HepG2 (cell line): ENCODE results near the gene B4GALT5. TPM values are rescaled to one million over a fixed set of nuclear protein-coding genes. Genes with fewer than 3 reads are reported as not detected.

Experiments used
- FOXK1 ChIP-seq: sonication (generic); formaldehyde crosslinking; IDR thresholded peaks from 2 replicates; pipeline ENCODE4 v1.4.0; 2020; ENCODE audit warnings: low read depth, missing genetic modification reagents, borderline replicate concordance
- KLF11 ChIP-seq: IDR thresholded peaks from 2 replicates; pipeline ENCODE4 v1.6.1; 2016; ENCODE audit warnings: missing compliant biosample characterization
- KLF16 ChIP-seq, 2 experiments: sonication (generic) in 1 of 2; formaldehyde crosslinking in 1 of 2; IDR thresholded peaks; 2 replicates each; pipeline versions ENCODE4 v1.6.1 to v1.8.0; 2016 to 2023; ENCODE audit warnings: missing genetic modification reagents in 2 of 2, missing compliant biosample characterization in 1 of 2
- MAFF ChIP-seq: IDR thresholded peaks from 2 replicates; pipeline ENCODE4 v1.6.1; 2011; ENCODE audit warnings: low read depth, low read length, improper control_type of control experiment
- NFE2 ChIP-seq: sonication (generic); formaldehyde crosslinking; IDR thresholded peaks from 2 replicates; pipeline ENCODE4 v1.4.0; 2020; ENCODE audit warnings: missing genetic modification reagents
- PHF5A ChIP-seq: IDR thresholded peaks from one replicate; pipeline ENCODE4 v1.6.1; 2018; ENCODE audit warnings: low read depth, missing genetic modification reagents; ENCODE audit not compliant: unreplicated experiment
- RELA ChIP-seq: sonication (generic); formaldehyde crosslinking; IDR thresholded peaks from 2 replicates; pipeline ENCODE4 v1.4.0; 2020; ENCODE audit warnings: missing genetic modification reagents
- RXRB ChIP-seq: IDR thresholded peaks from 2 replicates; pipeline ENCODE4 v1.6.1; 2016; ENCODE audit warnings: borderline replicate concordance, missing genetic modification reagents, missing compliant biosample characterization
- SKI ChIP-seq: fragments of 450-650 bp; IDR thresholded peaks from one replicate; pipeline ENCODE4 v1.6.1; 2018; ENCODE audit warnings: mild to moderate bottlenecking; ENCODE audit not compliant: partially characterized antibody
- TCF7 ChIP-seq: sonication (generic); IDR thresholded peaks from 2 replicates; pipeline ENCODE4 v1.6.1; 2016; ENCODE audit warnings: antibody characterized with exemption, low read depth
- ZBTB21 ChIP-seq: sonication (generic); formaldehyde crosslinking; IDR thresholded peaks from 2 replicates; pipeline ENCODE4 v1.4.0; 2020; ENCODE audit warnings: missing genetic modification reagents
- ZNF10 ChIP-seq: sonication (generic); formaldehyde crosslinking; IDR thresholded peaks from 2 replicates; pipeline ENCODE4 v1.4.0; 2020; ENCODE audit warnings: mild to moderate bottlenecking, low read depth, missing genetic modification reagents, borderline replicate concordance
- ZNF605 ChIP-seq: sonication (generic); formaldehyde crosslinking; IDR thresholded peaks from 2 replicates; pipeline ENCODE4 v1.8.0; 2022; ENCODE audit warnings: mild to moderate bottlenecking, missing genetic modification reagents
- ZNF615 ChIP-seq: sonication (generic); formaldehyde crosslinking; IDR thresholded peaks from 2 replicates; pipeline ENCODE4 v1.5.0; 2020; ENCODE audit warnings: mild to moderate bottlenecking, missing genetic modification reagents, borderline replicate concordance
- ZNF724P ChIP-seq: sonication (generic); formaldehyde crosslinking; IDR thresholded peaks from 2 replicates; pipeline ENCODE4 v1.8.0; 2022; ENCODE audit warnings: missing genetic modification reagents, borderline replicate concordance
- ZNF761 ChIP-seq: sonication (generic); formaldehyde crosslinking; conservative IDR thresholded peaks from 2 replicates; pipeline ENCODE4 v1.4.0; 2020; ENCODE audit warnings: mild to moderate bottlenecking, missing genetic modification reagents
- polyA plus RNA-seq, 8 experiments: library from polyadenylated mRNA; depleted of rRNA in 3 of 8; stranded (reverse) in 7 of 8; unstranded in 1 of 8; fragments of >200 nt; fragmentation: Illumina TruSeq in 4 of 8; extraction: Trizol in 4 of 8; gene quantifications; 2 replicates each; pipeline versions ENCODE4 v1.2.1 to v1.2.3, GENCODE V29; 2011 to 2016; ENCODE audit warnings: low read depth in 4 of 8, missing spikeins in 1 of 8, mixed read lengths in 1 of 8; ENCODE audit not compliant: insufficient read depth in 1 of 8
- total RNA-seq, 5 experiments: library from RNA; depleted of rRNA; stranded (reverse); fragments of >200 nt; fragmentation: Illumina TruSeq; extraction: Trizol; gene quantifications; 2 replicates each; pipeline ENCODE4 v1.2.3, GENCODE V29; 2016; ENCODE audit warnings: low read depth in 1 of 5
- TF ChIP-seq, protein P1 (sequence below): sonication (generic); formaldehyde crosslinking; IDR thresholded peaks from 2 replicates; pipeline ENCODE4 v1.4.0; 2020; ENCODE audit warnings: mild to moderate bottlenecking, missing genetic modification reagents
- TF ChIP-seq, protein P2 (sequence below): IDR thresholded peaks from 2 replicates; pipeline ENCODE4 v1.6.1; 2016; ENCODE audit warnings: control low read depth
- TF ChIP-seq, protein P3 (sequence below): sonication (generic); formaldehyde crosslinking; IDR thresholded peaks from 2 replicates; pipeline ENCODE4 v1.4.0; 2020; ENCODE audit warnings: low read depth, mild to moderate bottlenecking, missing genetic modification reagents
- TF ChIP-seq, protein P4 (sequence below): sonication (generic); formaldehyde crosslinking; IDR thresholded peaks from 2 replicates; pipeline ENCODE4 v1.8.1; 2023; ENCODE audit warnings: mild to moderate bottlenecking, missing genetic modification reagents
- TF ChIP-seq, protein P5 (sequence below): sonication (generic); formaldehyde crosslinking; IDR thresholded peaks from 2 replicates; pipeline ENCODE4 v1.4.0; 2020; ENCODE audit warnings: low read depth, mild to moderate bottlenecking, missing genetic modification reagents
- TF ChIP-seq, protein P6 (sequence below): sonication (generic); formaldehyde crosslinking; IDR thresholded peaks from 2 replicates; pipeline ENCODE4 v1.5.1; 2020; ENCODE audit warnings: mild to moderate bottlenecking, missing genetic modification reagents, moderate library complexity

B4GALT5 gene
- total and polyA plus RNA-seq, 2 of the 13 experiments (the other 11 are each of a cell fraction or from before 2014, with no cell fraction given) = 27.3 to 30.9 TPM

DNA sequence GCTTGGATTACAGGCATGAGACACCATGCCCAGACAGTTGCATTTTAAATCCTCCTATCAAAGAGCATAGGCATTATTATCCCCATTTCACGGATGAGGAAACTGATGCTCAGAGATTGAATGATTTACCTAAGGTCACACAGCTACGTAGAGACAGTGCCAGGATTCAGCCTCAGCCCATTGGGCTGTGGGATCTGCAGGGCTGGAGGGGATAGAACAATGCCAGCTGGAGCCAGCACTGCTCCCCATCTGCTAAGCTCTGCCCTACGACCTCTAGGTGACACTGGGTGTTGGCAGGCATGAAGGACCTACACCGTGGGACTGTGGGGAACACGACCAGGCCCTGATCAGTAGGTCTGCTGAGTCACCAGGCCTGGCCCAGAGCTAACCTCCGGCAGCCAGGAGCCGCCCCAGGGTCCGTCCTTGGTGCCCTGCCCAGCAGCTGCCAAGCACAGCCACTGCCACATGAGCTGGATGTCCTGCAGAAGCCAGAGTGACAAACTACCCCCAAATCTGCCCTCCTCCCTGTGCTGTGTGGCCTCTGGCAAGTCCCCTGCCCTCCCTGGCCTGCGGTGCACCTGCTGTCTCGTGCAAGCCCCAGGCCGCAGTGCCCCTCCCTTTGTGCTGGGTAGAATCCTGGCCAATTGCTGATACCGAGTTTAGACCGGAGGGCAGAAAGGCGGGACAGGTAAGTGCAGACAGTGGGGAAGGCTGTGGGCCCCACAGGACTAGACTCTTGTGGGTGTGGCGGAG lies 98.1 kb downstream of the B4GALT5 start (continued):
- TF ChIP-seq, protein P1, sequence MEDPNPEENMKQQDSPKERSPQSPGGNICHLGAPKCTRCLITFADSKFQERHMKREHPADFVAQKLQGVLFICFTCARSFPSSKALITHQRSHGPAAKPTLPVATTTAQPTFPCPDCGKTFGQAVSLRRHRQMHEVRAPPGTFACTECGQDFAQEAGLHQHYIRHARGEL = no peak
- TF ChIP-seq, protein P2, sequence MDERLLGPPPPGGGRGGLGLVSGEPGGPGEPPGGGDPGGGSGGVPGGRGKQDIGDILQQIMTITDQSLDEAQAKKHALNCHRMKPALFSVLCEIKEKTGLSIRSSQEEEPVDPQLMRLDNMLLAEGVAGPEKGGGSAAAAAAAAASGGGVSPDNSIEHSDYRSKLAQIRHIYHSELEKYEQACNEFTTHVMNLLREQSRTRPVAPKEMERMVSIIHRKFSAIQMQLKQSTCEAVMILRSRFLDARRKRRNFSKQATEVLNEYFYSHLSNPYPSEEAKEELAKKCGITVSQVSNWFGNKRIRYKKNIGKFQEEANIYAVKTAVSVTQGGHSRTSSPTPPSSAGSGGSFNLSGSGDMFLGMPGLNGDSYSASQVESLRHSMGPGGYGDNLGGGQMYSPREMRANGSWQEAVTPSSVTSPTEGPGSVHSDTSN (CRISPR knock-in tag) = no peak
- no peak for TF ChIP-seq ZNF605 (CRISPR knock-in tag)
- 0 out of 2 replicates have a peak, but pooled peaks have one; percentile 2 for TF ChIP-seq RXRB (CRISPR knock-in tag)
- TF ChIP-seq, protein P3, sequence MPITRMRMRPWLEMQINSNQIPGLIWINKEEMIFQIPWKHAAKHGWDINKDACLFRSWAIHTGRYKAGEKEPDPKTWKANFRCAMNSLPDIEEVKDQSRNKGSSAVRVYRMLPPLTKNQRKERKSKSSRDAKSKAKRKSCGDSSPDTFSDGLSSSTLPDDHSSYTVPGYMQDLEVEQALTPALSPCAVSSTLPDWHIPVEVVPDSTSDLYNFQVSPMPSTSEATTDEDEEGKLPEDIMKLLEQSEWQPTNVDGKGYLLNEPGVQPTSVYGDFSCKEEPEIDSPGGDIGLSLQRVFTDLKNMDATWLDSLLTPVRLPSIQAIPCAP (CRISPR knock-in tag) = no peak
- TF ChIP-seq KLF11 (CRISPR knock-in tag) = no peak
- TF ChIP-seq ZNF761 = no peak
- TF ChIP-seq TCF7 = no peak
- peak; percentile 27; the same call in 1 of the 2 replicates for TF ChIP-seq MAFF
- TF ChIP-seq, protein P4, sequence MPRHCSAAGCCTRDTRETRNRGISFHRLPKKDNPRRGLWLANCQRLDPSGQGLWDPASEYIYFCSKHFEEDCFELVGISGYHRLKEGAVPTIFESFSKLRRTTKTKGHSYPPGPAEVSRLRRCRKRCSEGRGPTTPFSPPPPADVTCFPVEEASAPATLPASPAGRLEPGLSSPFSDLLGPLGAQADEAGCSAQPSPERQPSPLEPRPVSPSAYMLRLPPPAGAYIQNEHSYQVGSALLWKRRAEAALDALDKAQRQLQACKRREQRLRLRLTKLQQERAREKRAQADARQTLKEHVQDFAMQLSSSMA = no peak
- TF ChIP-seq NFE2 (CRISPR knock-in tag) = peak; percentile 95
- TF ChIP-seq FOXK1 = no peak
- TF ChIP-seq SKI = no peak
- no peak for TF ChIP-seq RELA (CRISPR knock-in tag)
- no peak for TF ChIP-seq PHF5A
- peak; percentile 67; the same call in 1 of the 2 replicates for TF ChIP-seq ZNF724P
- TF ChIP-seq, protein P5, sequence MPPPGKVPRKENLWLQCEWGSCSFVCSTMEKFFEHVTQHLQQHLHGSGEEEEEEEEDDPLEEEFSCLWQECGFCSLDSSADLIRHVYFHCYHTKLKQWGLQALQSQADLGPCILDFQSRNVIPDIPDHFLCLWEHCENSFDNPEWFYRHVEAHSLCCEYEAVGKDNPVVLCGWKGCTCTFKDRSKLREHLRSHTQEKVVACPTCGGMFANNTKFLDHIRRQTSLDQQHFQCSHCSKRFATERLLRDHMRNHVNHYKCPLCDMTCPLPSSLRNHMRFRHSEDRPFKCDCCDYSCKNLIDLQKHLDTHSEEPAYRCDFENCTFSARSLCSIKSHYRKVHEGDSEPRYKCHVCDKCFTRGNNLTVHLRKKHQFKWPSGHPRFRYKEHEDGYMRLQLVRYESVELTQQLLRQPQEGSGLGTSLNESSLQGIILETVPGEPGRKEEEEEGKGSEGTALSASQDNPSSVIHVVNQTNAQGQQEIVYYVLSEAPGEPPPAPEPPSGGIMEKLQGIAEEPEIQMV (CRISPR knock-in tag) = no peak
- TF ChIP-seq ZNF615 (CRISPR knock-in tag) = no peak
- TF ChIP-seq KLF16 (CRISPR knock-in tag; IDR thresholded peaks at IDR 0.05) = no peak
- no peak for TF ChIP-seq ZBTB21 (CRISPR knock-in tag)
- TF ChIP-seq, protein P6, sequence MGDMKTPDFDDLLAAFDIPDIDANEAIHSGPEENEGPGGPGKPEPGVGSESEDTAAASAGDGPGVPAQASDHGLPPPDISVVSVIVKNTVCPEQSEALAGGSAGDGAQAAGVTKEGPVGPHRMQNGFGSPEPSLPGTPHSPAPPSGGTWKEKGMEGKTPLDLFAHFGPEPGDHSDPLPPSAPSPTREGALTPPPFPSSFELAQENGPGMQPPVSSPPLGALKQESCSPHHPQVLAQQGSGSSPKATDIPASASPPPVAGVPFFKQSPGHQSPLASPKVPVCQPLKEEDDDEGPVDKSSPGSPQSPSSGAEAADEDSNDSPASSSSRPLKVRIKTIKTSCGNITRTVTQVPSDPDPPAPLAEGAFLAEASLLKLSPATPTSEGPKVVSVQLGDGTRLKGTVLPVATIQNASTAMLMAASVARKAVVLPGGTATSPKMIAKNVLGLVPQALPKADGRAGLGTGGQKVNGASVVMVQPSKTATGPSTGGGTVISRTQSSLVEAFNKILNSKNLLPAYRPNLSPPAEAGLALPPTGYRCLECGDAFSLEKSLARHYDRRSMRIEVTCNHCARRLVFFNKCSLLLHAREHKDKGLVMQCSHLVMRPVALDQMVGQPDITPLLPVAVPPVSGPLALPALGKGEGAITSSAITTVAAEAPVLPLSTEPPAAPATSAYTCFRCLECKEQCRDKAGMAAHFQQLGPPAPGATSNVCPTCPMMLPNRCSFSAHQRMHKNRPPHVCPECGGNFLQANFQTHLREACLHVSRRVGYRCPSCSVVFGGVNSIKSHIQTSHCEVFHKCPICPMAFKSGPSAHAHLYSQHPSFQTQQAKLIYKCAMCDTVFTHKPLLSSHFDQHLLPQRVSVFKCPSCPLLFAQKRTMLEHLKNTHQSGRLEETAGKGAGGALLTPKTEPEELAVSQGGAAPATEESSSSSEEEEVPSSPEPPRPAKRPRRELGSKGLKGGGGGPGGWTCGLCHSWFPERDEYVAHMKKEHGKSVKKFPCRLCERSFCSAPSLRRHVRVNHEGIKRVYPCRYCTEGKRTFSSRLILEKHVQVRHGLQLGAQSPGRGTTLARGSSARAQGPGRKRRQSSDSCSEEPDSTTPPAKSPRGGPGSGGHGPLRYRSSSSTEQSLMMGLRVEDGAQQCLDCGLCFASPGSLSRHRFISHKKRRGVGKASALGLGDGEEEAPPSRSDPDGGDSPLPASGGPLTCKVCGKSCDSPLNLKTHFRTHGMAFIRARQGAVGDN (CRISPR knock-in tag) = peak; percentile 85
- no peak for TF ChIP-seq ZNF10 (CRISPR knock-in tag)
